Measurements from ENCODE around the gene MICAL3.

The MICAL3 gene

DNA sequence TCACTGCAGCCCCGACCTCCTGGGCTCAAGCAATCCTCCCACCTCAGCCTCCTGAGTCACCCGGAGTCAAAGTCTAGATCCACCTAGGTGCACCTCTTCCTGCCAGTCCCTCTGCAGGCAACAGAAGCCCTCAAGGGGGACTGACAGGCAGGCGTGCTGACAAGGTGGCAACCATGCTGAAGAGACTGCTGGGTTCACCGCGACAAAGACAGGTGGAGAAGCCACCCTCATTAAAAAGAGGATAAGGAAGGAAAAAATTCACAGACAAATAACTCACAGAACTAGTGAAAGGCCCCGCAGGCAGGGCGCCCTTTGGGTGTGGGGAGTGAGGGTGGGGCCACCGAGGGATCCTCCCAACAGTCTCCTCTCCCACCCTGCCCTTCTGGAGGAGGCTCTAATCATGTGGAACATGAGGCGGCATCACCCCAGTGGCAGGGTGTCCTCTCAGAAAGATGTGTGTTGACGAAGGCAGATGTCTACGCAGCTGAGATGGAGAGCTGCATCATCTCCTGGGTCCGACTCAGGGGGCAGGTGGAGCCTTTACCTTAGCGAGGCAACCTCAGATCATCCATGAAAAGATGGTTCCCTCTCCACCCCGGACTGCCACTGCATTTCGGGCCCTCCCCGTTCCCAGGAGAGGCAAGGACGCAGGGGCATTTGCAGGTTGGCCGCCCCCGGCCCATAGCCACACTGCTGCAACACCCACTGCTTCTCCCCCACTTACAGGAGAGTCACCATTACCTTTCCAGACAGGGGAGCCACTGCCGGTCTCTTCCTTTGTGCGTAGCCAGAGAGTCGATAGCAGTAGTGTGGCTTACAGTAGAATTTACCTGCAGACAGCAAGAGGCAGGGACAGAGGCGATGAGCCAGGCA is 158.9 kb downstream of the MICAL3 start:
- H3K4me3 ChIP-seq (ENCODE audit: low read depth, low read length), result no peak overlapping the region
- in situ Hi-C loops (cut with HindIII; ENCODE audit: low sequenced_read_pairs), result no loop called here
- DNase-seq (ENCODE audit: low read depth, low spot score), result no peak
- TF ChIP-seq, protein P1, sequence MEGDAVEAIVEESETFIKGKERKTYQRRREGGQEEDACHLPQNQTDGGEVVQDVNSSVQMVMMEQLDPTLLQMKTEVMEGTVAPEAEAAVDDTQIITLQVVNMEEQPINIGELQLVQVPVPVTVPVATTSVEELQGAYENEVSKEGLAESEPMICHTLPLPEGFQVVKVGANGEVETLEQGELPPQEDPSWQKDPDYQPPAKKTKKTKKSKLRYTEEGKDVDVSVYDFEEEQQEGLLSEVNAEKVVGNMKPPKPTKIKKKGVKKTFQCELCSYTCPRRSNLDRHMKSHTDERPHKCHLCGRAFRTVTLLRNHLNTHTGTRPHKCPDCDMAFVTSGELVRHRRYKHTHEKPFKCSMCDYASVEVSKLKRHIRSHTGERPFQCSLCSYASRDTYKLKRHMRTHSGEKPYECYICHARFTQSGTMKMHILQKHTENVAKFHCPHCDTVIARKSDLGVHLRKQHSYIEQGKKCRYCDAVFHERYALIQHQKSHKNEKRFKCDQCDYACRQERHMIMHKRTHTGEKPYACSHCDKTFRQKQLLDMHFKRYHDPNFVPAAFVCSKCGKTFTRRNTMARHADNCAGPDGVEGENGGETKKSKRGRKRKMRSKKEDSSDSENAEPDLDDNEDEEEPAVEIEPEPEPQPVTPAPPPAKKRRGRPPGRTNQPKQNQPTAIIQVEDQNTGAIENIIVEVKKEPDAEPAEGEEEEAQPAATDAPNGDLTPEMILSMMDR (IDR thresholded peaks at IDR 0.05; ENCODE audit: low read depth, low read length), result no peak

DNA sequence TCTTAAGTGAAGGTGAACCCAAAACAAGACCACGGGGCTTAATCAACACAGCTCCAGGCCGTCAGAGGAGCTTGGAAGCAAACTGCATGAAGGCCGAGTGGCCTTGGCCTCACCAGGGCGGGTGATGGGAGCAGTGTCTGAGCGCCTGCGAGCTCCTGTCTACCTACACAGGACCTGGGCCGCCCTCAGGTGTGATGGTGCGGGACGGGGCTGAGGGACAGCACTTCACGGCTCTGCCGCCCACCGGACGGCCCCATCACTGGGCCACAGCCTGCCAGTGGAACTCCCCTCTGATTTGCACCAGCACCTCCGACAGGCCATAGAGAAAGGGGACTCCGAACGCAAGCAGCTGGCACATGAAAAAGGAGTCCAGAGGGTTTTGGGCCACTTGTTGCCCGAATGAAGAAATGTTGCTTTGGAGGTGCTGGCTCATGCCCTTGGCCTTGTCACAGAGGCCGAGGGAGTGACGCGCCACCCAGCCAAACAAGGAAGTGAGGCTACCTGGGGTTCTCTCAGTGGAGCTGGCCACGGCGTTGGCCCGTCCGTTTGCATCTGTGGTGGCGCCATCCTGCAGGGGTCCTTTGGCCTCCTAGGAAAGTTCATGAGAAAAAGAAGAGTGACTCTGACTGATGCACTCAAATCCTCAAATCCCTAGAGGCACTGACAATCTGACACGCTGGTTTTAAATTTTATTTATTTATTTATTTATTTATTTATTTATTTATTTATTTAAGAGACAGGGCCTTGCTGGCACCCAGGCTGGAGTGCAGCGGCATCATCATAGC is 159.8 kb downstream of the MICAL3 start:
- no peak overlapping the region for H3K4me3 ChIP-seq (ENCODE audit: low read depth, low read length)
- in situ Hi-C loops (cut with HindIII; ENCODE audit: low sequenced_read_pairs), result no loop called here
- TF ChIP-seq, protein P1 (IDR thresholded peaks at IDR 0.05; ENCODE audit: low read depth, low read length), result no peak
- DNase-seq (ENCODE audit: low read depth, low spot score), result no peak

DNA sequence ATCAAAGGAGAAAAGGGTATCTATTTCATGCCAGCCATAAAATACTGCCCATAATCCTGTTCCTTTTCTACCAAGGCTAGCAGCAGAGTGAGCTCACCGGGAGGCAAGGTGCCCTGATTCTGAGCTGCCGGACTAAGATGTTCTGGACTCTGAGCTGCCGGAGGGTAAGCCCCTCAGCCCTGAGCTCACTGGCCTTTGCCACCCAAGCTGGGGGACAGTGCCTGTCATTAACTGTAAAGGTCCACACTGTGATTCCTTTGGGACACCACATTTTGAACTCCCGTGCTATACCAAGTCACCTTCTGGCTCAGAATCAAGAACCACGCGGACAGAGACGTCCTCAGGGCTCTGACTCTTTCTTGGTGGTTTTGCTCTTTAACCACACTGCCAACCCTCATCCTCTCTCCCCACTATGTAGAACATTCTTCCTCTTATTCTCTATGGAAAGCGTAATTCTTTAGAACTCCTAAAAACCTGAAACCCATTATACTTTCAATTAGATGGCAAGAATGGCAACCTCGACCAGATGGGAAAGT is 161.6 kb downstream of the MICAL3 start:
- peak; percentile 54 for DNase-seq (ENCODE audit: low read depth, low spot score)
- H3K4me3 ChIP-seq (ENCODE audit: low read depth, low read length), result no peak overlapping the region
- TF ChIP-seq, protein P1 (IDR thresholded peaks at IDR 0.05; ENCODE audit: low read depth, low read length), result no peak
- in situ Hi-C loops (cut with HindIII; ENCODE audit: low sequenced_read_pairs), result no loop called here

DNA sequence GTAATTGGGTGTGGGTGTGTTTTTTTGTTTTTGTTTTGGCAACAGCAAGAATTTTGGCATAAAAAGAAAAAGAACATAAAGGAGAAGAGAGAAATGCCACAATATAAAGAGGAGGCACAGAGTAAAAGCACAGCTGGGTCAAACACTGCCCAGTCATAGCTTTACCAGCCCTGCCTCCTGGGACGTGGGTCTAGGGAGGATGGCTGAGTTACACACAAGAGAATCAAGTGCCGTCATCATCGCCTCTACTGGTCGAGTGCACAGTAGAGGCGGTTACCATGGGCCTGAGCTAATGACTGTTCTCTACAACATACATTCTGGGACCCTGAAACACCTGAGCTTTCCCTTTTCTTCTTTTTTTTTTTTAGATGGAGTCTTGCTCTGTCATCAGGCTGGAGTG is 162.5 kb downstream of the MICAL3 start:
- H3K4me3 ChIP-seq (ENCODE audit: low read depth, low read length), result no peak overlapping the region
- DNase-seq (ENCODE audit: low read depth, low spot score), result no peak
- in situ Hi-C loops (cut with HindIII; ENCODE audit: low sequenced_read_pairs), result no loop called here
- TF ChIP-seq, protein P1 (IDR thresholded peaks at IDR 0.05; ENCODE audit: low read depth, low read length), result no peak

DNA sequence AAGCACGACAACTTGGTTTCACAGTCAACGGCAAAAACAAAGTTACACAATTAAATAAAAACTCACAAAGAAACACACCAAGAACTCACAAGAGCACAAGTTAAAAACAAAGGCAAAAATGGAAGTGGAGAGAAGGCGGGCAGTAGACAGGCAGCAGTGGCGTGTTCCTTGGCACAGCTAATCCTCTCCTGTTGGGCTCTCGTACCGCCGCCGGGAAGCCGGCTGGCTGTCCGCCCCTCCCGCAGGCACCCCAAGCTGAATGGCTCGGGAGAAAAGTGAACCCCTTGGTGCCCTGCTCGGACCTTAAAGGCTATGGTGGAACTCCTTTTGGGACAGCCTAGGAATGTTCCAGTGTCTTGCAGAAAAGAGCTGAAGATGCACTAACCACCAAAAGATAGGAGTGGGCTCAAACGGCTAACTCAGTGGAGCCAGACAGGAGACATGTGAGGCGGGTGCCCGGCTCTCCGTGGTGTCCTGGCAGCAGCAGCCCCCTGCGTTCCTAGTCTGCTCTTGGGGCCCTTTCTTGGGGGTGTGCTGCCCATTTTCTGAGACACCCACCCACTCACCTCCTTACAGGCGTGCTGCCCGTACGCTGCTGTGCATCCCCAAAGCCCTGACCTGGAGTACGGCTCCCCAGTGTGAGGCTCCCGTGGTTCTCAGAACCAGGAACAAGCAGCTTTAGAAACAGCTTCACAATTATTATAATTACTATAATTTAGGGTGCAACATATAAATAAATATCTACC is 164.0 kb downstream of the MICAL3 start:
- in situ Hi-C loops (cut with HindIII; ENCODE audit: low sequenced_read_pairs), result no loop called here
- TF ChIP-seq, protein P1 (IDR thresholded peaks at IDR 0.05; ENCODE audit: low read depth, low read length), result no peak
- no peak for DNase-seq (ENCODE audit: low read depth, low spot score)
- H3K4me3 ChIP-seq (ENCODE audit: low read depth, low read length), result no peak overlapping the region

DNA sequence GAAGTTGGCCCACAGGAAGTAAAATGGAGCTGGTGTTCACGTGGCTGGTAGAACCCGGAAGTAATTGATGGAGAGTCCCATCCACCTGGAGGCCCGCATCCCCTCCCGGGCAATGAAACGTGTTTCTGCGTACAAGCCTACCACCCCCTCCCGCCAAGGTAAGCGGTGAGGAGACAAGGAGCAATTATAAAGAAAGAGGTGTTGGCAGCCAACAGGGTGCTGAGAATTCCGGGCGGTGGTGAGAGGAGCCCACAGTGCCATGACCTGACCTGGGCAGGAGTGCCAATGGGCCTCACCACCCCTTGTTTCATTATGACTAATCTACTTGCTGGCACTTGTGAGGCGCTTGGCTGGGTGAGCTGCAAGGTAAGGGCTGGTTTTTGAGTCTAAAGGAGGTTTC is 166.3 kb downstream of the MICAL3 start:
- TF ChIP-seq, protein P1 (IDR thresholded peaks at IDR 0.05; ENCODE audit: low read depth, low read length), result no peak
- DNase-seq (ENCODE audit: low read depth, low spot score), result no peak

More for the DNA sequence above, 166.3 kb downstream of the MICAL3 start:
- in situ Hi-C loops (cut with HindIII; ENCODE audit: low sequenced_read_pairs), result no loop called here
- H3K4me3 ChIP-seq (ENCODE audit: low read depth, low read length), result no peak overlapping the region

All from astrocyte of the spinal cord (primary cell).